Stimulated activated memory B cell treated with anti-CD40 and anti-IgM and Interleukin-4, amounts not matched to agents 10 μg/mL and 1 μg/mL and 100 μg/mL, for 72 hours (primary cell): ENCODE results near the gene INPP5A.
A peak's percentile ranks its signal among the peaks of the same experiment; 100 is the strongest.

Source experiments
- ATAC-seq: fragments of 150-1000 bp; cut with Tn5 transposase; 2 replicates; pipeline ENCODE4 v1.10.0; 2021
- H3K27ac Mint-ChIP-seq: one replicate; pipeline ENCODE4 v1.8.0; 2022; ENCODE audit warnings: mild to moderate bottlenecking, mixed read lengths
- H3K27me3 Mint-ChIP-seq: one replicate; pipeline ENCODE4 v1.8.0; 2022; ENCODE audit warnings: mixed read lengths
- H3K36me3 Mint-ChIP-seq: one replicate; pipeline ENCODE4 v1.8.0; 2022; ENCODE audit warnings: mixed read lengths
- H3K4me1 Mint-ChIP-seq: one replicate; pipeline ENCODE4 v1.8.0; 2022; ENCODE audit warnings: mixed read lengths
- H3K4me3 Mint-ChIP-seq: one replicate; pipeline ENCODE4 v1.8.0; 2022; ENCODE audit warnings: mild to moderate bottlenecking, moderate library complexity, mixed read lengths
- H3K9me3 Mint-ChIP-seq: one replicate; pipeline ENCODE4 v1.8.0; 2022; ENCODE audit warnings: mixed read lengths

The INPP5A gene

DNA sequence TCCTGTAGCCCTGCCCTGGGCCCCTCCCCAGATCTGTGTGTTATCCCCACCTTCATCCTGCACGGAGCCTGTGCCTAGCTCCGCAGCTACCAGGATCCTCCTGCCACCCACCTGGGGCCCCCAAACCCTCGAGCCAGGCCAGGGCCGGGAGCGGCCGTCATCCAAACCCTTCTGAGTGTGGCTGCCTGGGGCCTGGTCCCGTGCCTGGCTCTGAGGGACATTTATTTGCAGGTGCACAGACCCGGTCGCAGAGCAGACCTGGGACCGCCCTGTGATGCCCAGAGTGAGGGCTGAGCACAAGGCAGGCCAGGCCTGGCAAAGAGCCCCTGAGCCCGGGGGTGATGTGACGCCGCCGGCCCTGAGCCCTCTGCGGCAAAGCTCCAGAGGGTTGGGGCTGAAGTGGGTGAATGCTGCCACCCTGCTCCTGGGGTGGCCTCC is 27.4 kb upstream of the INPP5A start:
- peaks cover 7% of the 10 kb centered on the region for H3K9me3 Mint-ChIP-seq
- no peaks in the 10 kb centered on the region for H3K27me3 Mint-ChIP-seq
- H3K4me3 Mint-ChIP-seq: no peak overlapping the region
- no peaks in the 10 kb centered on the region for H3K36me3 Mint-ChIP-seq
- ATAC-seq: peak; percentile 10
- no peaks in the 10 kb centered on the region for H3K4me1 Mint-ChIP-seq
- no peak overlapping the region for H3K27ac Mint-ChIP-seq

DNA sequence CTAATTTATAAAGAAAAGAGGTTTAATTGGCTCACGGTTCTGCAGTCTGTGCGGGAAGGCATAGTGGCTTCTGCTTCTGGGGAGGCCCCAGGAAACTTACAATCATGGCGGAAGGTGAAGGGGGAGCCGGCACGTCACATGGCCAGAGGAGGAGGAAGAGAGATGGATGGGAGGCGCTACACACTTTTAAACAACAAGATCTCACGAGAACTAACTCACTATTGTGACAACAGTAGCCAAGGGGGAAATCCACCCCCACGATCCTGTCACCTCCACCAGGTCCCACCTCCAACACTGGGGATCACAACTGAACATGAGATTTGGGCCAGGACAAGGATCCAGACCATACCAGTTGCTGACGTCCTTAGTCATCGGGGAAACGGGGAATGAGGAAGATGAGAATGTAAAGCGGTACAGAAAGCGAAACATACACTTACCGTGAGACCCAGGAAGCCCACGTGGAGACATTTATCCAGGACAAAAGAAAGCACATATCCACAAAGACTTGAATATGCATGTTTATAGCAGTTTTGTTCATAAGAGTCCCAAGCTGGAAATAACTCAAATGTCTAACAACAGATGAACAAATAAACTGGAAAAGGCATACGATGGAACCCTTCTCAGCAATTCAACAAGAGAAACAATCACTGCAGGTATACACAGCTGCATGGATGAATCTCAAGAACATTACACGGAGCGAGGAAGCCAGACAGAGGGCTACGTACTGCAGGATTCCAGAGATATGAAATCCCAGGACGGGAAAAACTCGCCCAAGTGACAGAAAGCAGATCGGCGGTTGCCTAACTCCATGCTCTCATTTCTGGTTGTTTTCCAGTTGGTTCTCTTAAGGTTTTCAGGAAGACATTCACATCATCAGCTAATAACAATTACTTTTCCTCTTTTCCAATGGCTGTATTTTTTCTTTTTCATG is 26.2 kb upstream of the INPP5A start:
- Mint-ChIP-seq H3K36me3 (no peaks in the 10 kb centered on the region), H3K4me1 (no peaks in the 10 kb centered on the region), H3K4me3 (no peak overlapping the region), H3K9me3 (peaks cover 7% of the 10 kb centered on the region), H3K27ac (no peak overlapping the region), H3K27me3 (no peaks in the 10 kb centered on the region)
- ATAC-seq: no peak

DNA sequence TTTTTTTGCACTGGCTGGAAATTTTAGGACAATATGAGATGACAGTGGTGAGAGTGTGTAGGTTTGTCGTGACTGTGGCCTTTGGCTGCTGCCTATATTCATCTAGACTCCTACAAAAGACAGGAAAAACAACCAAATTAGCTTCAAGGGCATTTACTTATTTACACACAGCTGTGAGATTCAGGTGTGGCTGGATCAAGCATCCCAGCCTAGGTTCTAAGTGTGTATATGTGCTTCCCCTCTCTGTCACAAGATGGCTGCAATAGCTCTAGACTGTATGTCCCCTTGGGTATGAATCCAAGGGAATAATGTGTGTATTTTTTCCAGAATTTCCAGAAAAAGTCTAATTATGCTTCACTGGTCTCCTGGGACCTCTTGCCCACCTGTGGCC is 25.5 kb upstream of the INPP5A start:
- Mint-ChIP-seq H3K27ac (no peak overlapping the region), H3K36me3 (no peaks in the 10 kb centered on the region), H3K4me1 (no peaks in the 10 kb centered on the region), H3K9me3 (peaks cover 7% of the 10 kb centered on the region), H3K27me3 (no peaks in the 10 kb centered on the region), H3K4me3 (no peak overlapping the region)
- ATAC-seq: no peak

DNA sequence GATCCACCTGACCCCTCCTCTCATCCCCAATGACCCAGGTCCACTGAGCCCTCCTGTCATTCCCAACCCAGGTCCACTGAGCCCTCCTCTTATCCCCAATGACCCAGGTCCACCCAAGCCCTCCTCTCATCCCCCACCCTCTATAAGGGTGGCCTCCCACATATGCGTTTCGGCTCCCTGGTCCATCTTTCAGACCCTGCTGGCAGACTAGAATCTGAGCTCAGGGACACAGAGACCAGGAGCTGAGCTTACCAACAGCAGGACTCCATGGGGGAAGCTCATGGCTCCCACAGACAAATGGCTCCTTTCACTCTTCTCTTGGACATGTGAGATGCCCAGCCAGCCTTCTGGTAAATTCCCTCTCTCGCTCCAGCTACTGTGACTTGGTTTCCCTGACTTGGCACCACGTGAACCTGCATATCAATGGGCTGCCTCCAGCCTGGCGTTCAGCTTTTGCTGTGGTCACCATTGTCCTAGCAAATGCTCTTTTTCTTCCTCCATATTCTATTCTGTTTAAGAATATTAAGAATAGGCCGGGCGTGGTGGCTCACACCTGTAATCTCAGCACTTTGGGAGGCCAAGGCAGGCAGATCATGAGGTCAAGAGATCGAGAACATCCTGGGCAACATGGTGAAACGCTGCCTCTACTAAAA is 24.8 kb upstream of the INPP5A start:
- Mint-ChIP-seq H3K27me3 (no peaks in the 10 kb centered on the region), H3K36me3 (no peaks in the 10 kb centered on the region), H3K27ac (no peak overlapping the region), H3K4me3 (no peak overlapping the region), H3K4me1 (no peaks in the 10 kb centered on the region), H3K9me3 (peaks cover 7% of the 10 kb centered on the region)
- no peak for ATAC-seq

- peak; percentile 63 for ATAC-seq
- H3K4me1 Mint-ChIP-seq: peaks cover 13% of the 10 kb centered on the region
- H3K4me3 Mint-ChIP-seq: peak overlapping the region; percentile 58
- H3K36me3 Mint-ChIP-seq: no peaks in the 10 kb centered on the region
- H3K27ac Mint-ChIP-seq: no peak overlapping the region
- H3K27me3 Mint-ChIP-seq: peaks cover 16% of the 10 kb centered on the region
- H3K9me3 Mint-ChIP-seq: peaks cover 7% of the 10 kb centered on the region
These were observed 22.6 kb upstream of the INPP5A start for GRCh38 chr10:132514821-132515520.

- Mint-ChIP-seq H3K27ac (no peak overlapping the region), H3K36me3 (no peaks in the 10 kb centered on the region)
These were observed 21.5 kb upstream of the INPP5A start for GRCh38 chr10:132515811-132516726.

GRCh38 chr10:132516771-132517725 is 20.5 kb upstream of the INPP5A start:
- no peak overlapping the region for H3K4me3 Mint-ChIP-seq
- peaks cover 36% of the 10 kb centered on the region for H3K27me3 Mint-ChIP-seq
- no peaks in the 10 kb centered on the region for H3K36me3 Mint-ChIP-seq
- peaks cover 7% of the 10 kb centered on the region for H3K9me3 Mint-ChIP-seq
- H3K27ac Mint-ChIP-seq: no peak overlapping the region
- peaks cover 13% of the 10 kb centered on the region for H3K4me1 Mint-ChIP-seq
- ATAC-seq: no peak

More at GRCh38 chr10:132515811-132516726, 21.5 kb upstream of the INPP5A start:
- H3K27me3 Mint-ChIP-seq: peaks cover 26% of the 10 kb centered on the region
- no peak for ATAC-seq
- peaks cover 13% of the 10 kb centered on the region for H3K4me1 Mint-ChIP-seq
- no peak overlapping the region for H3K4me3 Mint-ChIP-seq
- H3K9me3 Mint-ChIP-seq: peaks cover 7% of the 10 kb centered on the region

DNA sequence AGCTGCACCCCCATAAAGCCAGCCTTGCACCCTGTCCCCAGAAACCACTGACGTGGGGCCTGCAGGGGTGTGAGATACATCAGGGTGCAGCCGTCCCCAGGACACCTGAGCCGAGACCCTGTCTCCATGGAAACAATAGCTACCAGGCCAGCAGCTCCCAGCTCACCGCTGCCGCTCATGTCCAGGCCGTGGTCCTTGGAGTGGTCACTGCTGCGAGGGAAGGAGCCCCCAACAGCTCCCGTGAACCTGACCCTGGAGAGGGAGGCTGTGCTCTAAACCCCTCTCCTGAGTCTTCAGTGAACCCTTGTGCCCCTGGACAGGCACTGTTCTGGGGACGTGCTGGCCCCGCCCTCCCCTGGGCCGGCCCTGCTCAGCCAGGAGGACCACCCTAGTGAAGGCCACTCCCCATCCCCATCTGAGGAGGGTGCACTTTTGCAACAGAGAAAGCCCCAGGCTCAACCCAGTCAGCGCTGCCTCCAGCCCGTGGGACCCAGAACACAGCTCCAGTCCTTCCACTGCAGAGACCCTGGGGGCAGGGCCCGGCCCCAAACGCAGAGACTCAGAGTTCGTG is 19.6 kb upstream of the INPP5A start:
- Mint-ChIP-seq H3K4me3 (no peak overlapping the region), H3K4me1 (peaks cover 13% of the 10 kb centered on the region), H3K36me3 (no peaks in the 10 kb centered on the region), H3K27ac (no peak overlapping the region), H3K27me3 (peaks cover 42% of the 10 kb centered on the region), H3K9me3 (peaks cover under 1% of the 10 kb centered on the region)
- no peak for ATAC-seq

DNA sequence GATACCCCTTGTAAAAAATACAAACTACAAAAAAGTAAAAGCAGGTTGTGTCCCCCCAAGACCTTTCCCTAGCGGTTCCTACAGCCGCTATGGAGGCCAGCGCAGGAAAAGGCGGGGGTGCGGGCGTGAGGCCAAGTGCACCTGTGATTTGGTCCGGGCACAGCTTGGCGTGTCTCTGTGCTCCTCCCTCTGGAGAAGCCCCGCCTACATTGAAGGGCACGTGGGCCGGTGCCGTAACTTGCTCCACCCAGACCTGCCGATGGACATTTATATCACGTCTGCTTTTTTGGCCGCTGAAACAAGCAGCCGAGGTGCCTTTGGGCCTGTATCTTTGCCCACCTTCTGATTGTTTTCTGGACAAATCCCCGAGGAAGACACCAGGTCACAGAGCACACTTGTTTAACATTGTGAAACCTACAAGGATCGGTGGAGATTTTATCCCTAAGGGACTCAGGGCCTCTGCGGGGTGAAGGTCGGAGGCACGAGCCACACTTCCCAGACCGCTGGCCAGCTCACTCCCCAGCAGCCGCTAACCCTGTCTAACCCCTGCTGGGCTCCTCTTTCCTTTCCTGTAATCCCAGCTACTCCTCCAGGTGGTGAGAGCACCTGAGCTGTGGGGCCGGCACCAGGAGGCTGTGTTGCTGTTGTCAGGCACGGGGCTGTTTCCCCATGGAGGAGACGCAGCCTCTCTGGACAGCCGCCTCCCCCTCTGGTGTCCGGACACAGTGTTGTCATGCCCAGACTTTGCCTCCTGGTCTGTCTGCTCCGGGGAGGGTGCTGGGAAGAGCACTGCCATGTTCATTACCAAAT is 18.8 kb upstream of the INPP5A start:
- H3K4me1 Mint-ChIP-seq: peaks cover 13% of the 10 kb centered on the region
- H3K27ac Mint-ChIP-seq: no peak overlapping the region
- no peak for ATAC-seq
- no peaks in the 10 kb centered on the region for H3K9me3 Mint-ChIP-seq
- H3K36me3 Mint-ChIP-seq: no peaks in the 10 kb centered on the region
- H3K27me3 Mint-ChIP-seq: peaks cover 49% of the 10 kb centered on the region
- H3K4me3 Mint-ChIP-seq: no peak overlapping the region

- H3K4me3 Mint-ChIP-seq: no peak overlapping the region
- no peak for ATAC-seq
- H3K27me3 Mint-ChIP-seq: peaks cover 57% of the 10 kb centered on the region
- no peaks in the 10 kb centered on the region for H3K36me3 Mint-ChIP-seq
- H3K4me1 Mint-ChIP-seq: peaks cover 13% of the 10 kb centered on the region
- H3K27ac Mint-ChIP-seq: no peak overlapping the region
- H3K9me3 Mint-ChIP-seq: no peaks in the 10 kb centered on the region
These were observed 18.0 kb upstream of the INPP5A start for GRCh38 chr10:132519382-132520176.

- ATAC-seq: no peak
- Mint-ChIP-seq H3K9me3 (no peaks in the 10 kb centered on the region), H3K27ac (no peak overlapping the region), H3K4me1 (peaks cover 13% of the 10 kb centered on the region), H3K27me3 (peaks cover 57% of the 10 kb centered on the region), H3K36me3 (no peaks in the 10 kb centered on the region), H3K4me3 (no peak overlapping the region)
These were observed 17.3 kb upstream of the INPP5A start for GRCh38 chr10:132520177-132520811.

GRCh38 chr10:132521041-132521465 is 16.5 kb upstream of the INPP5A start:
- no peak for ATAC-seq
- H3K27ac Mint-ChIP-seq: no peak overlapping the region
- no peak overlapping the region for H3K4me3 Mint-ChIP-seq
- peaks cover 13% of the 10 kb centered on the region for H3K4me1 Mint-ChIP-seq
- no peaks in the 10 kb centered on the region for H3K9me3 Mint-ChIP-seq
- H3K27me3 Mint-ChIP-seq: peaks cover 57% of the 10 kb centered on the region
- H3K36me3 Mint-ChIP-seq: no peaks in the 10 kb centered on the region
